Fibroblast of skin of right biceps (primary cell): ENCODE data around the gene CD300C.
"Not testable (repeated sequence)": the region's sequence is repeated elsewhere in the genome, so short reads cannot be mapped to it uniquely, and the experiment has no call there.

Experiments
- DNase-seq: peaks from one replicate; pipeline ENCODE4 v3.0.0-alpha.2; 2013

The CD300C gene

DNA sequence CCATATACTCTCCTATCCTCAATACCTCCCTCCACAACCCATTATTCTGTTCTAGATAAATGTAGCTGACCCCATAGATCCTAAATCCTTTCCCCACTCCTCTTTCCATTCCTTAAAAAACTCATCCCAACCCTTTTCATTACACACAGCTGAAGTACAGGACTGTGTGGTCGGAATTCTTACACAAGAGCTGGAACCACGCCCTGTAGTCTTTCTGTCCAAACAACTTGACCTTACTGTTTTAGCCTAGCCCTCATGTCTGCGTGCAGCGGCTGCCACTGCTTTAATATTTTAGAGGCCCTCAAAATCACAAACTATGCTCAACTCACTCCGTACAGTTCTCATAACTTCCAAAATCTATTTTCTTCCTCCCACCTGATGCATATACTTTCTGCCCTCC, 42.0 kb downstream of the CD300C start:
- DNase-seq = not testable (repeated sequence)

- DNase-seq = no peak
Measured at GRCh38 chr17:74502861-74503260, 43.1 kb downstream of the CD300C start.

GRCh38 chr17:74499992-74500391, 45.9 kb downstream of the CD300C start:
- DNase-seq = no peak

DNA sequence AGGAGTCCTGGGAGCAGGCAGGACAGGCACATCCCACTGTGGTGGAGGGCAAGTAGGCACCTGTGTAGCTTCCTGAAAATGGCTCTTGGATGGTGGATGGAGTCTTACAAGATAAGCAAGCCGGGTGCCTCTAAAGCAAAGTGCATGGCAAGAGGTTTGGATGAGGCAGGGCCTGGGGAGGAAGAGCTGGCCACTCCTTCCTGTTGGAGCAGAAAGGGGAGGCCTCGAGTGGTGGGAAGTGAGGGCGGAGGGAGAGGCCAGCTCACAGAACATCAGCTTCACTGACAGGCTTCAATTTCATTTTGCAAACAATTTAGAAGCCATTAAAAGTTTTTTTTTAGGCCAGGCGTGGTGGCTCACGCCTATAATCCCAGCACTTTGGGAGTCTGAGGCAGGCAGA, 48.4 kb downstream of the CD300C start:
- no peak for DNase-seq

GRCh38 chr17:74493331-74493833, 52.5 kb downstream of the CD300C start:
- DNase-seq = peak; percentile 49

DNA sequence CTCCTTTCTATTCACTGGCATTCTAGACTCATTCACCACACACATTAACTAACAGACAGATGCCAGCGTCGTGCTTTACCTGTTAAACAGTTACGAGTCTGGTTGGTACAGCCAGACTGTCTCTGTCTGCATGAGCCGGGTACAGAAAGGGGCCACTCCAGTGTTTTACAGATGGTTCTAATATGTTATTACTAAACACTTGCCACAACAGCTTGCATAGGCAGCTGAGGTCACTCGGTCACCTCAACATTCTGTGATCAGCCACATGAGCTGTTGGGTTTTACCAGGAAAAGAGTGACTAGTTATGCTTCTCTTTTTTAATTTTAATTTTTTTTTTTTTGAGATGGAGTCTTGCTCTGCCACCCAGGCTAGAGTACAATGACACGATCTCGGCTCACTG, 54.3 kb downstream of the CD300C start:
- DNase-seq = no peak
